ENCODE data around the gene TMEM233. TPM values are rescaled to one million over a fixed set of nuclear protein-coding genes. Genes with fewer than 3 reads are reported as not detected.

TMEM233 gene
- total and polyA plus RNA-seq, 9 of the 15 experiments (the other 6 are each of a cell fraction or from before 2014, with no cell fraction given): 0.04 to 0.17 (median 0.07) TPM; not detected in 2

Small RNAs within 50 kb of the gene (small RNA-seq; reads per million reads assigned to genes)
- not detected for gene RN7SKP197

Other genes starting within 250 kb of the TMEM233 start
- 45.3 and 59.7 TPM in 2 replicates for gene PRKAB1, start 74.4 kb downstream of the TMEM233 start, total RNA-seq (2014; rRNA removed)
- 48.8 and 54.3 TPM in 2 replicates for gene PRKAB1, start 74.4 kb downstream of the TMEM233 start, total RNA-seq (2014; rRNA removed; fragmentation: Illumina TruSeq; extraction: Trizol)
- 57.4 and 63.8 TPM in 2 replicates for gene PRKAB1, start 74.4 kb downstream of the TMEM233 start, total RNA-seq (2015; rRNA removed; fragmentation: Illumina TruSeq; extraction: Trizol)
- 83.8 and 93.8 TPM in 2 replicates for gene PRKAB1, start 74.4 kb downstream of the TMEM233 start, total RNA-seq (2021)
- 85.7 and 137 TPM in 2 replicates for gene PRKAB1, start 74.4 kb downstream of the TMEM233 start, polyA plus RNA-seq (2011; rRNA removed)
- 83.1 and 94.2 TPM in 2 replicates for gene PRKAB1, start 74.4 kb downstream of the TMEM233 start, polyA plus RNA-seq (2014; fragmentation: Illumina TruSeq; extraction: Trizol)
- 10 to 100 TPM; 32.6 to 38.2 TPM for gene PRKAB1, start 74.4 kb downstream of the TMEM233 start, polyA plus RNA-seq (2014; fragmentation: Nextera tagmentation; extraction: Ambion mirVana)
- 62.8 and 64.8 TPM in 2 replicates for gene PRKAB1, start 74.4 kb downstream of the TMEM233 start, polyA plus RNA-seq (2014; rRNA removed)

Data from K562 (cell line).